GM21619 (cell line): ENCODE measurements around the gene ARMH1.
"Not testable (repeated sequence)": the region's sequence is repeated elsewhere in the genome, so short reads cannot be mapped to it uniquely, and the experiment has no call there.

Experiments
- ATAC-seq: cut with Tn5 transposase; IDR thresholded peaks from one replicate; pipeline ENCODE4 v1.9.1; 2021; ENCODE audit not compliant: unreplicated experiment

ARMH1 gene

GRCh38 chr1:44693159-44693558 is 18.6 kb downstream of the ARMH1 start:
- no peak for ATAC-seq

GRCh38 chr1:44693900-44694299 is 19.4 kb downstream of the ARMH1 start:
- no peak for ATAC-seq

GRCh38 chr1:44694863-44695478 is 20.5 kb downstream of the ARMH1 start:
- ATAC-seq: peak; percentile 71

- ATAC-seq: no peak
Measured at GRCh38 chr1:44695671-44696070, 21.2 kb downstream of the ARMH1 start.

GRCh38 chr1:44696101-44696500 is 21.6 kb downstream of the ARMH1 start:
- ATAC-seq: no peak

GRCh38 chr1:44696789-44697345 is 22.4 kb downstream of the ARMH1 start:
- no peak for ATAC-seq

GRCh38 chr1:44698138-44698537 is 23.6 kb downstream of the ARMH1 start:
- no peak for ATAC-seq

- not testable (repeated sequence) for ATAC-seq
Measured at GRCh38 chr1:44699375-44699774, 24.9 kb downstream of the ARMH1 start.

- no peak for ATAC-seq
Measured at GRCh38 chr1:44700573-44700972, 26.1 kb downstream of the ARMH1 start.

GRCh38 chr1:44701141-44701573 is 26.6 kb downstream of the ARMH1 start:
- no peak for ATAC-seq

- ATAC-seq: no peak
Measured at GRCh38 chr1:44705470-44705869, 31.0 kb downstream of the ARMH1 start.

GRCh38 chr1:44705938-44706337 is 31.4 kb downstream of the ARMH1 start:
- ATAC-seq: no peak

GRCh38 chr1:44707112-44707881 is 32.8 kb downstream of the ARMH1 start:
- no peak for ATAC-seq

- ATAC-seq: no peak
Measured at GRCh38 chr1:44707959-44708831, 33.7 kb downstream of the ARMH1 start.

- no peak for ATAC-seq
Measured at GRCh38 chr1:44713321-44713781, 38.8 kb downstream of the ARMH1 start.

GRCh38 chr1:44714532-44714931 is 40.0 kb downstream of the ARMH1 start:
- no peak for ATAC-seq

GRCh38 chr1:44714944-44715571 is 40.5 kb downstream of the ARMH1 start:
- no peak for ATAC-seq

- ATAC-seq: no peak
Measured at GRCh38 chr1:44717156-44717555, 42.6 kb downstream of the ARMH1 start.

- no peak for ATAC-seq
Measured at GRCh38 chr1:44717653-44718052, 43.1 kb downstream of the ARMH1 start.

- no peak for ATAC-seq
Measured at GRCh38 chr1:44718091-44718490, 43.6 kb downstream of the ARMH1 start.

- ATAC-seq: no peak
Measured at GRCh38 chr1:44719318-44719717, 44.8 kb downstream of the ARMH1 start.
